GM21423 (cell line): ENCODE measurements around the gene SLC9A6.

ENCODE experiments used
- ATAC-seq: cut with Tn5 transposase; IDR thresholded peaks from one replicate; pipeline ENCODE4 v1.9.1; 2021; ENCODE audit warnings: mild to moderate bottlenecking, moderate library complexity; ENCODE audit not compliant: unreplicated experiment

The SLC9A6 gene

DNA sequence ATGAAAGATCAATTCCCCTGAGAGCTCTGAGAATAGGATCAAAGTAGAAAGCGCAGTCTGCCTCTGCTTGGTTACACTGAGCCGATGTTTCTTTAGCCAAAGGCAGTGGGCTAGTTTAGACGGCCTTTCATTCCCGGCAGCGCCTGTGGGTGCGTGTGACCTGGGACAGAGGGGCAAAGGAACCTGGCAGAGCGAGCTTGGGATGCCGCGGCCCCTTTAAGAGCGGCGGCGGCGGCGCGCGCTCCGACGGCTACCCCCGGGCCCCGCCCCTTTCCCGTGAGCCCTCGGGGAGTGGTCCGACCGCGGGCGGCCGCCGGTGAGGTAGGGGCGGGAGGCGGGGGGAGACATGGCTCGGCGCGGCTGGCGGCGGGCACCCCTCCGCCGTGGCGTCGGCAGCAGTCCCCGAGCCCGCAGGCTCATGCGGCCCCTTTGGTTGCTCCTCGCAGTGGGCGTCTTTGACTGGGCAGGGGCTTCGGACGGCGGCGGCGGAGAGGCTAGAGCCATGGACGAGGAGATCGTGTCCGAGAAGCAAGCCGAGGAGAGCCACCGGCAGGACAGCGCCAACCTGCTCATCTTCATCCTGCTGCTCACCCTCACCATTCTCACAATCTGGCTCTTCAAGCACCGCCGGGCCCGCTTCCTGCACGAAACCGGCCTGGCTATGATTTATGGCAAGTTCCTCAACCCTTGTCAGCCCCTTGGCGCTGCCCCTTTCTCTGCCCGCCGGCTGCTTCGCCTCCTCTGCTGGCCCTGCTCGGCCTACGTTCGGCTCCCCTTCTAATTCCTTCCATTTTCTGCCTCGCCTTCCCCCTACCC, at the start of gene SLC9A6:
TSS of gene SLC9A6 (plus strand) at position 279 of the 816 bp plus-strand sequence. CDS start at position 503, 224 bp downstream.
- ATAC-seq, result peak; percentile 91

DNA sequence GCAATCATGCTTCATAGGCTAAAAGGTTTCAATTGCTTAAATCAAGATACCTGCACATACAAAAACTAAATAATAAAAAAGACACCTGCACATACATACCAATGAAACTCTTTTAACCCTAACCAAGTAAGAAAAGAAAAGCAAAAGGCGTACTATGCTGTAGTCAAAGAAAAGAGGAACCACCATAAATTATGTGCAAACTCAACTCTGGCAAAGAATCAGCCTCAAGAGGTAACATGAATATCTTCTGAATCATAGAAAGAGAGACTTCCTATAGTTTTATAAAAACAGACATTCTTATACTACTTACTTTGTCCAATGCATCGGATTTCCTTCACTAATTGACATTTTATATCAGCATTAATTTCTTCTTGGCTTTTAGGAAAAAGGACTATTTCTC, 40.7 kb upstream of the SLC9A6 start:
- no peak for ATAC-seq

GRCh38 chrX:135951291-135951690, 33.9 kb upstream of the SLC9A6 start:
- ATAC-seq, result no peak

- no peak for ATAC-seq
Observed at GRCh38 chrX:135973025-135973547, 12.1 kb upstream of the SLC9A6 start.

GRCh38 chrX:135973548-135974278, 11.5 kb upstream of the SLC9A6 start, which contains the start of gene MMGT1:
Gene MMGT1 (minus strand): TSS chrX:135973988. CDS start chrX:135973675, 313 bp downstream.
- peak; percentile 87 for ATAC-seq

DNA sequence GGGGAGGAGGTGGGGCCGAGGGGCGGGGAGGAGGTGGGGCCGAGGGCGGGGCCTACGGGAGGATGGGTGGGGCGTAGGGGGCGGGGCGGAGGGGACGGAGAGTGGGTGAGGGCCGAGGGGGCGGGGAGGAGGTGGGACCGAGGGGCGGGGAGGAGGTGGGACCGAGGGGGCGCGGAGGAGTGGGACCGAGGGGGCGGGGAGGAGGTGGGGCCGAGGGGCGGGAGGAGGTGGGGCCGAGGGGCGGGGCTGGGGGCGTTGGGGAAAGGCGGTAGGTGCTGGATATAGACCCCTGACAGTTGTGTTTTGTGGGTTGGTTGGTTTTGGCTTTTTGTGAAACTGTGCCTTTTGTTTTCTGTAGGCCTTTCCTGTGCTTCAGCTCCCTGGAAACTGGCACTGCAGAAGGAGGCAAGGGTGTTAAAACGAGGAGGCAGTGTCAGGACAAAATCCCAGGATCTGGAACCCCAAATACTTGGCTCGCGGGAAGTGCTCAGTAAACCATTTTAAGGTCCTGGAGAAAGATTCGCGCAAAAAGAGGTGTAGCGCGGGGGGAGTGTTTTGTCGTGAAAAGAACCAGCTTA, 10.9 kb upstream of the SLC9A6 start:
- ATAC-seq, result no peak

GRCh38 chrX:135975421-135975820, 9.8 kb upstream of the SLC9A6 start:
- no peak for ATAC-seq

- no peak for ATAC-seq
Observed at GRCh38 chrX:135977611-135978010, 7.6 kb upstream of the SLC9A6 start.

DNA sequence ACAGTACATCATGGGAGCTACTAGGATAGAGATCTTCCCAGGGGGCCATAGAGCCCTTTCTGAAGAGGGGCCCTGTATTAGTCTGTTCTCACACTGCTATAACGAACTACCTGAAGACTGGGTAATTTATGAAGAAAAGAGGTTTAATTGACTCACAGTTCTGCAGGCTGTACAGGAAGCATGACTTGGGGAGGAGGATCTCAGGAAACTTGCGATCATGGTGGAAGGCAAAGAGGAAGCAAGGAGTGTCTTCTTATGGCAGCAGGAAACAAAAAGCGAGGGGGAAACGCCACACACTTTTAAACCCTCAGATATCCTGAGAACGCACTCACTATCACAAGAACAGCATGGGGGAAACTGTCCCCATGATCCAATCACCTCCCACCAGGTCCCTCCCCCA, 4.2 kb upstream of the SLC9A6 start:
- ATAC-seq, result no peak

- ATAC-seq, result no peak
Observed at GRCh38 chrX:135981668-135982067, 3.6 kb upstream of the SLC9A6 start.

DNA sequence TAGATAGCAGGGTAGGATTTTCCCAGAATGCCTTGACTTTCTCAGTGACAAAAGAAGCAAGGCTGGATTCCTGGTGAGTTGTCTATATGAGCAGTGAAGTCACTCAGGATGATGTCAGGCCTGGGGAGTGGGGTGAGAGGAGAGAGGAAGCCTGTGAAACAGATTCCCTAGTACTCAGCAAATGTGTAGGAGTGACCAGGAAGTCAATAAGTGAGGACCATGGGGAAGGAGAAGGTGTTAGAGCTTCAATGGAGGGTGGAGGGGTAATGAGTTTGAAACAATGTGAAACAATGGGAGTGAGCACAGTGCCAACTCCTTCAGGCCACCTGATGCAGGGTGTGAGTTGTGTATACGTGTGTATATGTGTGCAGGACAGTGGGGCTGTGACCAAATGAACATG, 2.4 kb upstream of the SLC9A6 start:
- ATAC-seq, result no peak

- no peak for ATAC-seq
Observed at GRCh38 chrX:135984256-135984655, 979 bp upstream of the SLC9A6 start.

DNA sequence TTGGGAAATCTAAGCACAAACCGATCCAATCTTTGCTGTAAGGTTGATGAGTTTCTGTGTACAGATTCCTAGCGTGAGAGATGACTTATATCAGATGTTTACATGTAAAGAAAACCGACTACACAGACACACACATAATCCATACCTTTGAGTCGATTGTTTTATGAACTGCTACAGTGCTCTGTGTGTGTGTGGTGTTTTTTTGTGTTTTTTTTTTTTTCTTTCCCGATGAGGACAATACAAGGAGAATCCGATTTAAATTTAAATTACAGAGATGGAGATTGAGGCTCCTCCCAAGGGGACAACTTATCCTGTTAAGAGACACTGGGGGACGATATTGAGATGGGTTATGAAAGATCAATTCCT, 461 bp upstream of the SLC9A6 start:
- ATAC-seq, result peak; percentile 14

DNA sequence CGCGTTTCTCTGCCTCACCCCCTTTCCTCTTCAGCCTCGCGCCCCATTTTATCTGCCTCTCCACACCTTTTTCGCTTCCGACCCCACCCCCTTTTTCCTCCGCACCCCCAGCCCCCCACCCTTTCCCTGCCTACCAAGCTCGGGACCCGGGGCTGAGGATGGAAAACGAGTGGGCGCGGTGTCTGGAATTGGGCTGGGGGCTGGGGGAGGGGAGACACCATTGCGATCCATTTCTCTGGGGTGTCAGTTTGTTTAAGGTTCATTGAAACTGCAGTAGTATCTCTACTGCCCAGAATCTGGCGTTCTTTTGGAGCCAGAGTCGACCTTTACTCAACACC, 707 bp downstream of the SLC9A6 start:
- ATAC-seq, result no peak

GRCh38 chrX:135988245-135988644, 3.0 kb downstream of the SLC9A6 start:
- ATAC-seq, result no peak

- ATAC-seq, result no peak
Observed at GRCh38 chrX:136015016-136015415, 29.8 kb downstream of the SLC9A6 start.

- no peak for ATAC-seq
Observed at GRCh38 chrX:136016881-136017280, 31.6 kb downstream of the SLC9A6 start.

DNA sequence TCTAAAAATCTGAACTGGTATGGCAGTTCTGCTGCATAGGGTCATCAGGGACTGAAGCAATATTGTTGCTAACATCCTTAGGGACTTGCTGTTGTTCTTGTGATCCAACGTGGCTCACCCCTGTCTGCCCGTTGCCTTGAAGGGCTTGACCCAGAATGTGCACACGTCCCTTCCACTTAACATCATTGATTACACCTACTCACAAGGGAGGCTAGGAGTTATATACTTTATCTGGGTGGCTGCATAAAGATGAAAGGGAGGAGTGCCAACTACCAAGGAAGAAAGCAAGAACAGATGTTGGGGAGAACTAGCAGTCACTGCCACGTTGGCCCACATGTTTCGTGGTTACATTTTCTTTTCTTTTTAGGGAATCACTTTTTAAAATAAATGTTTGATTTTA, 34.0 kb downstream of the SLC9A6 start:
- no peak for ATAC-seq

DNA sequence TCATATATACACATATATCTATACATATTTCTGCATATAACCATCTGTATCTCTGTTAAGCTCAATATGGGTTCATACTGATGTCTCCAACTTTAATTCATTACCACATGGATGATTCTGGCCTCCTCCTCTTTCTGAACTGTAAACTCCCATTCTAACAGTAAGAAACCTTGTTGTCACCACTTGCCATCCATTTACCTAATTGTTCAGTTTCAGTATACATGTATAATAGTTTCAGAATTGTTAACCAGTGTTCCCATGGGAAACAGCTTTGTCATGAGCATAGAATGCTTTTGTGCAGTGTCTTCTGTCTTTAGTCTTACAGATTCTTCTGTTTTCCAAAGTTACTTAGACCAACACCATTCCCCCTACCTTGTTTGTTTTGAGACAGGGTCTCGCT, 35.9 kb downstream of the SLC9A6 start:
- peak; percentile 76 for ATAC-seq

- ATAC-seq, result peak; percentile 68
Observed at GRCh38 chrX:136021903-136022302, 36.7 kb downstream of the SLC9A6 start.

DNA sequence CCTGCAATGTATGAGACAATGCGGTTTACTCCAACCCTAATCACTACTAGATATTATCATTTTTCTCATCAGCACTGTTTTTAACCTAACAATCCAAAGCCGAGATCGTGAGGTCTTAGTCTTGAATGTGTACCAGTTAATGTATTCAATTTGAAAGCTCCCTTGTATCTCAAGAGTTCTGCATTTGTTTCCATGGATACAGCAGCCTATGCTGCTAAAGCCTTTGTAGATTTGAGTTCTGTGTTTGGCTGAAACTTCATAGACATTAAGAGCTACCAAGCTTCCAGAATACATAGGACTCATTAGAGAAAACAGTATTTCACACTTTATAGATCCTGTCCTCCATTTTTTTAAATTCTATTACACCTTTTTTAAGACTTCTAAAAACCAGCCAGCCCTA, 39.9 kb downstream of the SLC9A6 start:
- no peak for ATAC-seq
